GM12891 (cell line): ENCODE results near the gene GPNMB.

Experiments used
- PAX5 ChIP-seq: IDR thresholded peaks from 2 replicates; pipeline ENCODE4 v1.6.1; 2011; ENCODE audit warnings: low read length, moderate library complexity, mild to moderate bottlenecking; ENCODE audit not compliant: insufficient read depth, severe bottlenecking
- POLR2A ChIP-seq: IDR thresholded peaks from 2 replicates; pipeline ENCODE4 v1.6.1; 2011; ENCODE audit warnings: low read depth, low read length, control low read depth
- POLR2AphosphoS5 ChIP-seq: IDR thresholded peaks from 2 replicates; pipeline ENCODE4 v1.6.1; 2011; ENCODE audit warnings: low read depth, low read length, control low read depth
- POU2F2 ChIP-seq: IDR thresholded peaks from 2 replicates; pipeline ENCODE4 v1.6.1; 2011; ENCODE audit warnings: low read depth, mild to moderate bottlenecking, control low read depth, low read length, moderate library complexity
- SPI1 ChIP-seq: IDR thresholded peaks from 2 replicates; pipeline ENCODE4 v1.6.1; 2011; ENCODE audit warnings: low read depth, low read length, control low read depth
- TAF1 ChIP-seq: IDR thresholded peaks from 2 replicates; pipeline ENCODE4 v1.6.1; 2011; ENCODE audit warnings: low read depth, low read length, control low read depth

- TF ChIP-seq POLR2A = no peak
- TF ChIP-seq POLR2AphosphoS5 = no peak
- no peak for TF ChIP-seq TAF1
- no peak for TF ChIP-seq PAX5
- no peak for TF ChIP-seq SPI1
- TF ChIP-seq POU2F2 = no peak
These were observed 38.3 kb upstream of the GPNMB start for GRCh38 chr7:23208316-23208715.
